ENCODE results near the gene NTRK2. TPM values are rescaled to one million over a fixed set of nuclear protein-coding genes. Genes with fewer than 3 reads are reported as not detected.

Gene NTRK2
- total RNA-seq, 1 experiment from 2014 or later, result not detected

DNA sequence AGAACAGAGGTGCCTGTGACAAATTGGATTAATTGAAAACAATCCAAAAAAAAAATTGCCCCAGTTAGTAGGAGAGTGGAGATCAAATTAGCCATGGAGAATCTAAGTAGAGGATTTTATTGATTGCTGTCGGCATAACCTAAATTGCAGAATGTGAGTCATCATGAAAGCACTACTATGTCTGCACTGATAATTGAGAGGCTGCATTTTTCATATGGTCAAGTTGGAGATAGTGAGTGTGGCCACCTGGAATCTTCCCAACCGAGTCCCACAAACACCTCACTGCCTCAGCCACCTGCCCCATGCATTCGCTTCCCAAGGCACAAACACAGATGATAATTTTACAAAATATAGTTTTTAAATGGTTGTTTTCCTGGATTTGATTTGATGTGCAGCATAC lies 123.7 kb downstream of the NTRK2 start:
- Histone ChIP-seq H3K9me3 (ENCODE audit: control insufficient read depth in 1 of 2, insufficient read depth in 1 of 2, low read depth in 1 of 2, low read length in 2 of 2) (no peaks in the 10 kb centered on the region), H3K4me3 (replicated peaks in 1 of 2; ENCODE audit: low read depth in 1 of 2, low read length in 2 of 2) (no peak overlapping the region), H3K9ac (ENCODE audit: low read length) (no peak overlapping the region), H3K9me2 (ENCODE audit: insufficient read depth) (no peaks in the 10 kb centered on the region), H3K27me3 (ENCODE audit: insufficient read depth, low read length) (peaks cover 20% of the 10 kb centered on the region), H3K79me2 (ENCODE audit: insufficient read depth, low read length) (no peaks in the 10 kb centered on the region), H3K36me3 (ENCODE audit: control insufficient read depth in 1 of 2, insufficient read depth in 2 of 2, low read length in 2 of 2) (no peaks in the 10 kb centered on the region), H4K20me1 (ENCODE audit: insufficient read depth) (no peaks in the 10 kb centered on the region), H3K27ac (ENCODE audit: low read depth, low read length) (no peak overlapping the region), H2AFZ (ENCODE audit: low read depth, low read length, poor library complexity, severe bottlenecking) (no peak overlapping the region), H3K4me2 (ENCODE audit: low read length) (no peak overlapping the region), H3K4me1 (ENCODE audit: control insufficient read depth in 1 of 2, insufficient read depth in 2 of 2, low read length in 2 of 2) (peaks cover 0 to 2% of the 10 kb centered on the region in 2 experiments; a peak in 1 of 4 replicates)
- intact Hi-C loops (cut with micrococcal nuclease), result no loop called here
- no peak for TF ChIP-seq SIN3A (IDR thresholded peaks at IDR 0.05; ENCODE audit: low read depth)
- TF ChIP-seq ZNF274 (IDR thresholded peaks at IDR 0.05; ENCODE audit: low read depth, low read length), result no peak
- TF ChIP-seq ELF1 (IDR thresholded peaks at IDR 0.05; ENCODE audit: borderline replicate concordance, low read depth), result no peak
- TF ChIP-seq, protein P1, sequence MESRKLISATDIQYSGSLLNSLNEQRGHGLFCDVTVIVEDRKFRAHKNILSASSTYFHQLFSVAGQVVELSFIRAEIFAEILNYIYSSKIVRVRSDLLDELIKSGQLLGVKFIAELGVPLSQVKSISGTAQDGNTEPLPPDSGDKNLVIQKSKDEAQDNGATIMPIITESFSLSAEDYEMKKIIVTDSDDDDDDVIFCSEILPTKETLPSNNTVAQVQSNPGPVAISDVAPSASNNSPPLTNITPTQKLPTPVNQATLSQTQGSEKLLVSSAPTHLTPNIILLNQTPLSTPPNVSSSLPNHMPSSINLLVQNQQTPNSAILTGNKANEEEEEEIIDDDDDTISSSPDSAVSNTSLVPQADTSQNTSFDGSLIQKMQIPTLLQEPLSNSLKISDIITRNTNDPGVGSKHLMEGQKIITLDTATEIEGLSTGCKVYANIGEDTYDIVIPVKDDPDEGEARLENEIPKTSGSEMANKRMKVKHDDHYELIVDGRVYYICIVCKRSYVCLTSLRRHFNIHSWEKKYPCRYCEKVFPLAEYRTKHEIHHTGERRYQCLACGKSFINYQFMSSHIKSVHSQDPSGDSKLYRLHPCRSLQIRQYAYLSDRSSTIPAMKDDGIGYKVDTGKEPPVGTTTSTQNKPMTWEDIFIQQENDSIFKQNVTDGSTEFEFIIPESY (IDR thresholded peaks at IDR 0.05; ENCODE audit: extremely low read depth, insufficient replicate concordance, low read length), result no peak
- TF ChIP-seq, protein P2, sequence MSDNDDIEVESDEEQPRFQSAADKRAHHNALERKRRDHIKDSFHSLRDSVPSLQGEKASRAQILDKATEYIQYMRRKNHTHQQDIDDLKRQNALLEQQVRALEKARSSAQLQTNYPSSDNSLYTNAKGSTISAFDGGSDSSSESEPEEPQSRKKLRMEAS (IDR thresholded peaks at IDR 0.05), result no peak
- TF ChIP-seq EZH2phosphoT487 (IDR thresholded peaks at IDR 0.05; ENCODE audit: borderline replicate concordance), result no peak
- TF ChIP-seq SRF (IDR thresholded peaks at IDR 0.05; ENCODE audit: low read depth), result no peak
- no peak for TF ChIP-seq YY1 (IDR thresholded peaks at IDR 0.05; ENCODE audit: extremely low read depth, insufficient replicate concordance, low read depth, low read length)
- no peak for TF ChIP-seq EZH2 (IDR thresholded peaks at IDR 0.05)
- no peak for TF ChIP-seq POLR2AphosphoS5 (IDR thresholded peaks at IDR 0.05; ENCODE audit: low read depth, low read length)
- no peak for TF ChIP-seq JUND (IDR thresholded peaks at IDR 0.05)
- TF ChIP-seq, protein P3, sequence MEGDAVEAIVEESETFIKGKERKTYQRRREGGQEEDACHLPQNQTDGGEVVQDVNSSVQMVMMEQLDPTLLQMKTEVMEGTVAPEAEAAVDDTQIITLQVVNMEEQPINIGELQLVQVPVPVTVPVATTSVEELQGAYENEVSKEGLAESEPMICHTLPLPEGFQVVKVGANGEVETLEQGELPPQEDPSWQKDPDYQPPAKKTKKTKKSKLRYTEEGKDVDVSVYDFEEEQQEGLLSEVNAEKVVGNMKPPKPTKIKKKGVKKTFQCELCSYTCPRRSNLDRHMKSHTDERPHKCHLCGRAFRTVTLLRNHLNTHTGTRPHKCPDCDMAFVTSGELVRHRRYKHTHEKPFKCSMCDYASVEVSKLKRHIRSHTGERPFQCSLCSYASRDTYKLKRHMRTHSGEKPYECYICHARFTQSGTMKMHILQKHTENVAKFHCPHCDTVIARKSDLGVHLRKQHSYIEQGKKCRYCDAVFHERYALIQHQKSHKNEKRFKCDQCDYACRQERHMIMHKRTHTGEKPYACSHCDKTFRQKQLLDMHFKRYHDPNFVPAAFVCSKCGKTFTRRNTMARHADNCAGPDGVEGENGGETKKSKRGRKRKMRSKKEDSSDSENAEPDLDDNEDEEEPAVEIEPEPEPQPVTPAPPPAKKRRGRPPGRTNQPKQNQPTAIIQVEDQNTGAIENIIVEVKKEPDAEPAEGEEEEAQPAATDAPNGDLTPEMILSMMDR (IDR thresholded peaks at IDR 0.05 in 2 of 3, conservative IDR thresholded peaks at IDR 0.05 in 1 of 3; ENCODE audit: borderline replicate concordance in 1 of 3, insufficient read depth in 1 of 3, low read depth in 2 of 3, low read length in 2 of 3), result no peak
- BruUV-seq (replicated peaks), result no TSS peak
- ATAC-seq (no peak), DNase-seq (ENCODE audit: low read depth, low spot score) (no peak)
- CTCF ChIA-PET, result no interaction called here
- RAD21 ChIA-PET (ENCODE audit: low non-redundant PET in 1 of 2, low total read pairs in 2 of 2, uncharacterized antibody in 2 of 2, unreplicated experiment in 2 of 2), result no interaction called here
- POLR2A ChIA-PET, result no interaction called here

Measured in HCT116 (cell line).